Colonic mucosa (tissue), 4 donors: Measurements from ENCODE around the gene CDC5L. TPM values are rescaled to one million over a fixed set of nuclear protein-coding genes. Genes with fewer than 3 reads are reported as not detected.

ENCODE experiments used
- DNase-seq: peaks from one replicate; pipeline ENCODE4 v3.0.0-alpha.2; 2020
- H3K27ac ChIP-seq: fragments of 200-600 bp; one replicate; pipeline ENCODE4 v1.8.0; 2021
- H3K27me3 ChIP-seq: fragments of 200-600 bp; one replicate; pipeline ENCODE4 v1.8.0; 2021
- H3K36me3 ChIP-seq: fragments of 200-600 bp; one replicate; pipeline ENCODE4 v1.8.0; 2021
- H3K4me1 ChIP-seq: fragments of 200-600 bp; one replicate; pipeline ENCODE4 v1.8.0; 2021; ENCODE audit warnings: mild to moderate bottlenecking
- H3K4me3 ChIP-seq: fragments of 200-600 bp; one replicate; pipeline ENCODE4 v1.8.0; 2021
- H3K9ac ChIP-seq, 2 donors: one replicate each; pipeline ENCODE4 v1.7.0; 2013; ENCODE audit warnings: control low read depth in 2 of 2, low read depth in 2 of 2, low read length in 2 of 2
- H3K9me3 ChIP-seq: fragments of 200-600 bp; one replicate; pipeline ENCODE4 v1.8.0; 2021
- intact Hi-C: fragments of 100-400 bp; cut with DNase I; formaldehyde crosslinking; loops from one replicate; pipeline ENCODE4 v1.14.1; 2022
- microRNA-seq: library from miRNA; unstranded; fragments of <30 nt; microRNA quantifications from one replicate; pipeline ENCODE4, GENCODE V29; 2019
- total RNA-seq, 2 donors: library from RNA; stranded (reverse); fragmentation: NEBNext Ultra II Directional in 1 of 2; extraction: Animal tissue kit (Norgen Biotek cat#: 25700) in 1 of 2; gene quantifications; one replicate each; pipeline ENCODE4 v1.2.1, GENCODE V29; 2021
- TF ChIP-seq, protein P1 (sequence below): fragments of 200-600 bp; IDR thresholded peaks from one replicate; pipeline ENCODE4 v1.8.0; 2022; ENCODE audit warnings: antibody characterized with exemption, mild to moderate bottlenecking
- donor health status: healthy.
- donor health status: DM: no; HTN: no; CAD: no.
- donor health status: DM: no; HTN: no; CAD: no.

Gene CDC5L
- total RNA-seq, 2 donors from 2014 or later, result 20.6 to 20.8 TPM

DNA sequence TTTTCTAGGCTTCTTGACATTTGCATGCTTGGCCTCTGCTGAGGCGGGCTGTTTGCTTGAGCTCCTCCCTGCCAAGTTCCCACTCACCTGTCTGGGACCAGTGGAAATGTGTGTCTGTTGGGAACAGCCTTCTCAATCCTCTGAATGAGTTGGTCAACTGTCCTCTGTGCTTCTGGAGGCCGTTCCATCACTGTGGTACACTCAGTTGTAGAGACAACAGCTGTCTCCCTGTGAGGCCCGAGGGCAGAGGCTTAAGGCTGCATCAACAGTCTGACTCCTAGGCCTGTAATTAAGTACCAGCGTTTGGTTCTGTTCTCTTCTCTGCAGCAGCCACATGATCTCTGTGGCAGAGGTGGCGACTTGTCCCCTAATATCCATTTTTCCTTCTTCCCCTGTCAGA lies 110.9 kb downstream of the CDC5L start:
- Histone ChIP-seq H3K9ac (no peak overlapping the region), H3K9me3 (no peaks in the 10 kb centered on the region), H3K4me3 (no peak overlapping the region), H3K27ac (no peak overlapping the region), H3K27me3 (no peaks in the 10 kb centered on the region), H3K36me3 (no peaks in the 10 kb centered on the region), H3K4me1 (no peaks in the 10 kb centered on the region)
- intact Hi-C loops, result no loop called here
- TF ChIP-seq, protein P1, sequence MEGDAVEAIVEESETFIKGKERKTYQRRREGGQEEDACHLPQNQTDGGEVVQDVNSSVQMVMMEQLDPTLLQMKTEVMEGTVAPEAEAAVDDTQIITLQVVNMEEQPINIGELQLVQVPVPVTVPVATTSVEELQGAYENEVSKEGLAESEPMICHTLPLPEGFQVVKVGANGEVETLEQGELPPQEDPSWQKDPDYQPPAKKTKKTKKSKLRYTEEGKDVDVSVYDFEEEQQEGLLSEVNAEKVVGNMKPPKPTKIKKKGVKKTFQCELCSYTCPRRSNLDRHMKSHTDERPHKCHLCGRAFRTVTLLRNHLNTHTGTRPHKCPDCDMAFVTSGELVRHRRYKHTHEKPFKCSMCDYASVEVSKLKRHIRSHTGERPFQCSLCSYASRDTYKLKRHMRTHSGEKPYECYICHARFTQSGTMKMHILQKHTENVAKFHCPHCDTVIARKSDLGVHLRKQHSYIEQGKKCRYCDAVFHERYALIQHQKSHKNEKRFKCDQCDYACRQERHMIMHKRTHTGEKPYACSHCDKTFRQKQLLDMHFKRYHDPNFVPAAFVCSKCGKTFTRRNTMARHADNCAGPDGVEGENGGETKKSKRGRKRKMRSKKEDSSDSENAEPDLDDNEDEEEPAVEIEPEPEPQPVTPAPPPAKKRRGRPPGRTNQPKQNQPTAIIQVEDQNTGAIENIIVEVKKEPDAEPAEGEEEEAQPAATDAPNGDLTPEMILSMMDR, result no peak
- no peak for DNase-seq

DNA sequence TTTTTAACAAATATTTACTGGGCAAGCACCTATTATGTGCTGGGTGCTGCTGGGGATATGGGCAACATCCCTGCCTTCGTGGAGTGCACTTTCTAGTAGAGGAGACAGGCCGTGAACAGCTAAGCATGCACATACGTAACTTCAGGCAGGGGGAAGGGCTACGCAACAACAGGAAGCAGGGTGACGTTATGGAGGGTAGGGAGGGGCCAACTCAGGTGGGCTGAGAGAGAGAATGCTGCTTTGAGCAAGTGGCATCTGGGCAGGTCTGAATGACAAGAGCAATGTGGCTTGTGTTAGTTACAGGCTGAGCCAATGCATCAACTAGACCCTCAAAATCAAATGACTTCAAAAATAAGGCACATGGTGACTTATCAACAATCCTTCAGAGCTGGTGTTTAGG lies 112.1 kb downstream of the CDC5L start:
- Histone ChIP-seq H3K27ac (no peak overlapping the region), H3K4me1 (no peaks in the 10 kb centered on the region), H3K36me3 (no peaks in the 10 kb centered on the region), H3K9ac (no peak overlapping the region), H3K4me3 (no peak overlapping the region), H3K27me3 (no peaks in the 10 kb centered on the region), H3K9me3 (no peaks in the 10 kb centered on the region)
- DNase-seq, result no peak
- intact Hi-C loops, result no loop called here
- TF ChIP-seq, protein P1, result no peak

Small RNA genes within 50 kb of the gene (microRNA-seq; reads per million reads assigned to microRNA genes)
- gene MIR4642, result not detected

Other genes with a start within 250 kb of the CDC5L start
- gene CAPN11, start 228.9 kb upstream of the CDC5L start, total RNA-seq, result 1 to 10 TPM in 1 of 2 donors, not detected in 1; 2.0 TPM
- not detected for gene MYMX, start 170.8 kb upstream of the CDC5L start, total RNA-seq
- 10 to 100 TPM; 17.0 to 19.1 TPM for gene SLC29A1, start 164.1 kb upstream of the CDC5L start, total RNA-seq
- 1,000 to 10,000 TPM in 1 of 2 donors, 100 to 1,000 TPM in 1; 409 to 1,163 TPM for gene HSP90AB1, start 140.6 kb upstream of the CDC5L start, total RNA-seq
- 10 to 100 TPM; 42.7 to 52.2 TPM for gene SLC35B2, start 130.2 kb upstream of the CDC5L start, total RNA-seq
- 10 to 100 TPM; 11.9 to 18.8 TPM for gene NFKBIE, start 122.2 kb upstream of the CDC5L start, total RNA-seq
- under 1 TPM; 0.12 to 0.19 TPM for gene TMEM151B, start 117.3 kb upstream of the CDC5L start, total RNA-seq
- 10 to 100 TPM in 1 of 2 donors, 1 to 10 TPM in 1; 9.0 to 27.7 TPM for gene AARS2, start 74.4 kb upstream of the CDC5L start, total RNA-seq
- not detected for gene SPATS1, start 45.1 kb upstream of the CDC5L start, total RNA-seq